Liver (tissue), 9 donors: ENCODE measurements around the gene ABLIM2. TPM values are rescaled to one million over a fixed set of nuclear protein-coding genes. Genes with fewer than 3 reads are reported as not detected.

ENCODE experiments used
- DNase-seq: peaks from one replicate; pipeline ENCODE4 v3.0.0-alpha.2; 2017; ENCODE audit warnings: low spot score
- H3K27ac ChIP-seq, 2 donors: one replicate each; pipeline ENCODE4 v1.7.0; 2013; ENCODE audit warnings: inconsistent platforms in 2 of 2, low read length in 2 of 2, control low read depth in 1 of 2, low read depth in 1 of 2, mild to moderate bottlenecking in 1 of 2
- H3K27me3 ChIP-seq, 4 donors: one replicate each; pipeline versions ENCODE4 v1.6.1 to v1.7.0; 2013; ENCODE audit warnings: low read length in 3 of 4, inconsistent platforms in 1 of 4, mild to moderate bottlenecking in 1 of 4, moderate library complexity in 1 of 4; ENCODE audit not compliant: control insufficient read depth in 4 of 4, insufficient read depth in 4 of 4
- H3K36me3 ChIP-seq, 4 donors: one replicate each; pipeline versions ENCODE4 v1.6.1 to v1.7.0; 2013; ENCODE audit warnings: low read length in 3 of 4, mild to moderate bottlenecking in 3 of 4, low read depth in 1 of 4, moderate library complexity in 1 of 4; ENCODE audit not compliant: control insufficient read depth in 4 of 4, insufficient read depth in 3 of 4
- H3K4me1 ChIP-seq, 4 donors: one replicate each; pipeline versions ENCODE4 v1.6.1 to v1.7.0; 2013; ENCODE audit warnings: low read length in 3 of 4, mild to moderate bottlenecking in 3 of 4, moderate library complexity in 1 of 4; ENCODE audit not compliant: control insufficient read depth in 4 of 4, insufficient read depth in 4 of 4
- H3K4me3 ChIP-seq, 3 donors: one replicate each; pipeline versions ENCODE4 v1.6.1 to v1.7.0; 2013; ENCODE audit warnings: low read length in 3 of 3, control low read depth in 1 of 3, low read depth in 1 of 3, mild to moderate bottlenecking in 1 of 3
- H3K9ac ChIP-seq, 2 donors: one replicate each; pipeline ENCODE4 v1.7.0; 2013; ENCODE audit warnings: low read length in 2 of 2, mild to moderate bottlenecking in 2 of 2, moderate library complexity in 2 of 2, control low read depth in 1 of 2, low read depth in 1 of 2
- H3K9me3 ChIP-seq, 4 donors: one replicate each; pipeline versions ENCODE4 v1.6.1 to v1.7.0; 2013; ENCODE audit warnings: low read length in 3 of 4; ENCODE audit not compliant: control insufficient read depth in 4 of 4
- EGR1 ChIP-seq, 2 donors: IDR thresholded peaks; 2 replicates each; pipeline ENCODE4 v1.6.1; 2016 to 2018; ENCODE audit warnings: antibody characterized with exemption in 2 of 2, low read depth in 2 of 2
- FOXA1 ChIP-seq: IDR thresholded peaks from 2 replicates; pipeline ENCODE4 v1.6.1; 2016; ENCODE audit warnings: antibody characterized with exemption
- FOXA2 ChIP-seq: IDR thresholded peaks from 2 replicates; pipeline ENCODE4 v1.6.1; 2016; ENCODE audit warnings: antibody characterized with exemption
- GABPA ChIP-seq, 2 donors: IDR thresholded peaks in 1 of 2; conservative IDR thresholded peaks in 1 of 2; 2 replicates each; pipeline ENCODE4 v1.6.1; 2016; ENCODE audit warnings: antibody characterized with exemption in 2 of 2, mild to moderate bottlenecking in 1 of 2, moderate library complexity in 1 of 2
- HNF4A ChIP-seq, 2 donors: conservative IDR thresholded peaks; 2 replicates each; pipeline ENCODE4 v1.6.1; 2016; ENCODE audit warnings: antibody characterized with exemption in 2 of 2, mild to moderate bottlenecking in 2 of 2
- HNF4G ChIP-seq: IDR thresholded peaks from 2 replicates; pipeline ENCODE4 v1.6.1; 2016; ENCODE audit warnings: antibody characterized with exemption
- JUND ChIP-seq, 2 donors: IDR thresholded peaks; 2 replicates each; pipeline ENCODE4 v1.6.1; 2016; ENCODE audit warnings: antibody characterized with exemption in 2 of 2
- MAX ChIP-seq: IDR thresholded peaks from 2 replicates; pipeline ENCODE4 v1.6.1; 2016; ENCODE audit warnings: antibody characterized with exemption
- NR2F2 ChIP-seq: IDR thresholded peaks from 2 replicates; pipeline ENCODE4 v1.6.1; 2016; ENCODE audit warnings: antibody characterized with exemption
- RAD21 ChIP-seq, 2 donors: IDR thresholded peaks; 2 replicates each; pipeline ENCODE4 v1.6.1; 2016; ENCODE audit warnings: antibody characterized with exemption in 2 of 2, mild to moderate bottlenecking in 2 of 2
- REST ChIP-seq: IDR thresholded peaks from 2 replicates; pipeline ENCODE4 v1.6.1; 2016; ENCODE audit warnings: antibody characterized with exemption, mild to moderate bottlenecking
- RXRA ChIP-seq, 2 donors: IDR thresholded peaks; 2 replicates each; pipeline ENCODE4 v1.6.1; 2017 to 2018; ENCODE audit warnings: antibody characterized with exemption in 2 of 2, mild to moderate bottlenecking in 1 of 2
- SP1 ChIP-seq: IDR thresholded peaks from 2 replicates; pipeline ENCODE4 v1.6.1; 2018; ENCODE audit warnings: antibody characterized with exemption, mild to moderate bottlenecking
- TAF1 ChIP-seq: conservative IDR thresholded peaks from 2 replicates; pipeline ENCODE4 v1.6.1; 2016; ENCODE audit warnings: antibody characterized with exemption, mild to moderate bottlenecking
- YY1 ChIP-seq: IDR thresholded peaks from 2 replicates; pipeline ENCODE4 v1.6.1; 2016; ENCODE audit warnings: antibody characterized with exemption, mild to moderate bottlenecking
- WGBS: extraction: QIAGEN DNeasy Blood & Tissue Kit; methylation state at CpG from one replicate; pipeline ENCODE4 v1.1.7; 2013; 5-methylcytosine and 5-hydroxymethylcytosine counted together
- polyA plus RNA-seq, 2 donors: library from polyadenylated mRNA; stranded (reverse) in 1 of 2; unstranded in 1 of 2; fragments of 200-250 nt in 1 of 2; fragments of >200 nt in 1 of 2; fragmentation: Nextera tagmentation in 1 of 2; extraction: Ambion mirVana in 1 of 2; gene quantifications; one replicate each; pipeline versions ENCODE4 v1.2.1 to v1.2.3, GENCODE V29; 2013 to 2015
- total RNA-seq, 2 donors: library from RNA; depleted of rRNA; stranded (reverse); fragments of >200 nt; gene quantifications; one replicate each; pipeline ENCODE4 v1.2.3, GENCODE V29; 2014
- TF ChIP-seq, protein P1 (sequence below): fragments of 150-350 bp; IDR thresholded peaks from 2 replicates; pipeline ENCODE4 v1.5.1; 2017; ENCODE audit warnings: improper control_type of control experiment, low read depth, low read length; ENCODE audit not compliant: missing input control
- TF ChIP-seq, protein P2 (sequence below): IDR thresholded peaks from 2 replicates; pipeline ENCODE4 v1.6.1; 2016; ENCODE audit warnings: antibody characterized with exemption
- TF ChIP-seq, protein P3 (sequence below): IDR thresholded peaks from 2 replicates; pipeline ENCODE4 v1.6.1; 2016; ENCODE audit warnings: antibody characterized with exemption
- donor health status: healthy.
- donor health status: healthy.
- donor health status: healthy.
- donor health status: healthy.
- donor health status: healthy.

Gene ABLIM2
- total and polyA plus RNA-seq, 4 donors, result 0.75 to 2.5 (median 0.93) TPM

- TF ChIP-seq, protein P1, sequence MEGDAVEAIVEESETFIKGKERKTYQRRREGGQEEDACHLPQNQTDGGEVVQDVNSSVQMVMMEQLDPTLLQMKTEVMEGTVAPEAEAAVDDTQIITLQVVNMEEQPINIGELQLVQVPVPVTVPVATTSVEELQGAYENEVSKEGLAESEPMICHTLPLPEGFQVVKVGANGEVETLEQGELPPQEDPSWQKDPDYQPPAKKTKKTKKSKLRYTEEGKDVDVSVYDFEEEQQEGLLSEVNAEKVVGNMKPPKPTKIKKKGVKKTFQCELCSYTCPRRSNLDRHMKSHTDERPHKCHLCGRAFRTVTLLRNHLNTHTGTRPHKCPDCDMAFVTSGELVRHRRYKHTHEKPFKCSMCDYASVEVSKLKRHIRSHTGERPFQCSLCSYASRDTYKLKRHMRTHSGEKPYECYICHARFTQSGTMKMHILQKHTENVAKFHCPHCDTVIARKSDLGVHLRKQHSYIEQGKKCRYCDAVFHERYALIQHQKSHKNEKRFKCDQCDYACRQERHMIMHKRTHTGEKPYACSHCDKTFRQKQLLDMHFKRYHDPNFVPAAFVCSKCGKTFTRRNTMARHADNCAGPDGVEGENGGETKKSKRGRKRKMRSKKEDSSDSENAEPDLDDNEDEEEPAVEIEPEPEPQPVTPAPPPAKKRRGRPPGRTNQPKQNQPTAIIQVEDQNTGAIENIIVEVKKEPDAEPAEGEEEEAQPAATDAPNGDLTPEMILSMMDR, result no peak
- no peak for TF ChIP-seq FOXA1
These were observed 119.8 kb downstream of the ABLIM2 start (continued) for GRCh38 chr4:8038719-8039251.

DNA sequence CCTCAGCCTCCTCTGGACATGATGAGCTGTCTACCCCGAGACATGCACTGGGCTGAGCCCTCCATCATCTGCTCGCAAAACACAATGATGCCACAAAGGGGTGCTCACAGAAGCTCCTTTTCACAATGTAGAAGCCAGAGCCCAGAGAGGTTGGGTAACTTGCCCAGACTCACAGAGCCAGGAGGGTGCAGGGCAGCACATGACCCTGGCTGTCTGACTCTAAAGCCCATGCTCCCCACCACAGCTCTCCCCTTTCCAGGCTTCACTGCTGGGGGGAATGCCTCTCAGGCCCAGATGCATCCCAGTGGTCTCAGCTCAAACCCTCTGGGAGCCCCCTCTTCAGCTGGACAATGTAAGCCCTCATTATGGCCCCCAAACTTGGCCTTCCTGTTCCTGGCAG, 120.5 kb downstream of the ABLIM2 start:
- no peak for DNase-seq
- no peak overlapping the region for H3K27ac ChIP-seq
- H3K27me3 ChIP-seq, result no peaks in the 10 kb centered on the region
- no peaks in the 10 kb centered on the region for H3K9me3 ChIP-seq
- H3K4me3 ChIP-seq, result no peak overlapping the region
- 90% methylated on average over 2 of the region's 2 CpGs for WGBS
- TF ChIP-seq JUND (IDR thresholded peaks at IDR 0.05) (no peak), TAF1 (no peak), SP1 (no peak), FOXA1 (no peak), YY1 (no peak), FOXA2 (no peak), EGR1 (IDR thresholded peaks at IDR 0.05; ENCODE audit: low read depth in 2 of 2) (no peak), RXRA (IDR thresholded peaks at IDR 0.05) (no peak), GABPA (IDR thresholded peaks at IDR 0.05 in 1 of 2, conservative IDR thresholded peaks at IDR 0.05 in 1 of 2) (no peak), HNF4A (conservative IDR thresholded peaks at IDR 0.05) (no peak), MAX (no peak), RAD21 (IDR thresholded peaks at IDR 0.05) (no peak)
- H3K4me1 ChIP-seq, result no peaks in the 10 kb centered on the region
- H3K9ac ChIP-seq, result no peak overlapping the region
- H3K36me3 ChIP-seq, result no peaks in the 10 kb centered on the region

- no peak overlapping the region for H3K4me3 ChIP-seq
- 89% methylated on average over 7 of the region's 7 CpGs for WGBS
- H3K9me3 ChIP-seq, result no peaks in the 10 kb centered on the region
- no peak overlapping the region for H3K27ac ChIP-seq
- H3K4me1 ChIP-seq, result no peaks in the 10 kb centered on the region
- DNase-seq, result no peak
- H3K9ac ChIP-seq, result no peak overlapping the region
- no peaks in the 10 kb centered on the region for H3K27me3 ChIP-seq
- no peak for TF ChIP-seq FOXA2
- TF ChIP-seq RAD21 (IDR thresholded peaks at IDR 0.05), result no peak
- TF ChIP-seq, protein P1, result no peak
- no peak for TF ChIP-seq NR2F2
- TF ChIP-seq, protein P2, sequence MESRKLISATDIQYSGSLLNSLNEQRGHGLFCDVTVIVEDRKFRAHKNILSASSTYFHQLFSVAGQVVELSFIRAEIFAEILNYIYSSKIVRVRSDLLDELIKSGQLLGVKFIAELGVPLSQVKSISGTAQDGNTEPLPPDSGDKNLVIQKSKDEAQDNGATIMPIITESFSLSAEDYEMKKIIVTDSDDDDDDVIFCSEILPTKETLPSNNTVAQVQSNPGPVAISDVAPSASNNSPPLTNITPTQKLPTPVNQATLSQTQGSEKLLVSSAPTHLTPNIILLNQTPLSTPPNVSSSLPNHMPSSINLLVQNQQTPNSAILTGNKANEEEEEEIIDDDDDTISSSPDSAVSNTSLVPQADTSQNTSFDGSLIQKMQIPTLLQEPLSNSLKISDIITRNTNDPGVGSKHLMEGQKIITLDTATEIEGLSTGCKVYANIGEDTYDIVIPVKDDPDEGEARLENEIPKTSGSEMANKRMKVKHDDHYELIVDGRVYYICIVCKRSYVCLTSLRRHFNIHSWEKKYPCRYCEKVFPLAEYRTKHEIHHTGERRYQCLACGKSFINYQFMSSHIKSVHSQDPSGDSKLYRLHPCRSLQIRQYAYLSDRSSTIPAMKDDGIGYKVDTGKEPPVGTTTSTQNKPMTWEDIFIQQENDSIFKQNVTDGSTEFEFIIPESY, result no peak
- no peak for TF ChIP-seq TAF1
- no peak for TF ChIP-seq RXRA (IDR thresholded peaks at IDR 0.05)
- TF ChIP-seq GABPA (IDR thresholded peaks at IDR 0.05 in 1 of 2, conservative IDR thresholded peaks at IDR 0.05 in 1 of 2), result no peak
- TF ChIP-seq HNF4A (conservative IDR thresholded peaks at IDR 0.05), result no peak
- TF ChIP-seq HNF4G, result no peak
- TF ChIP-seq, protein P3, sequence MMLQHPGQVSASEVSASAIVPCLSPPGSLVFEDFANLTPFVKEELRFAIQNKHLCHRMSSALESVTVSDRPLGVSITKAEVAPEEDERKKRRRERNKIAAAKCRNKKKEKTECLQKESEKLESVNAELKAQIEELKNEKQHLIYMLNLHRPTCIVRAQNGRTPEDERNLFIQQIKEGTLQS, result no peak
- TF ChIP-seq FOXA1, result no peak
- TF ChIP-seq YY1, result no peak
- no peak for TF ChIP-seq JUND (IDR thresholded peaks at IDR 0.05)
- no peak for TF ChIP-seq MAX
- no peak for TF ChIP-seq EGR1 (IDR thresholded peaks at IDR 0.05; ENCODE audit: low read depth in 2 of 2)
- no peak for TF ChIP-seq REST
- no peak for TF ChIP-seq SP1
- H3K36me3 ChIP-seq, result no peaks in the 10 kb centered on the region
These were observed 121.4 kb downstream of the ABLIM2 start for GRCh38 chr4:8037150-8037769.
